ENCODE data around the gene DENND2C. TPM values are rescaled to one million over a fixed set of nuclear protein-coding genes. Genes with fewer than 3 reads are reported as not detected.

The DENND2C gene
- total RNA-seq, 1 experiment from 2014 or later, result 3.6 TPM

DNA sequence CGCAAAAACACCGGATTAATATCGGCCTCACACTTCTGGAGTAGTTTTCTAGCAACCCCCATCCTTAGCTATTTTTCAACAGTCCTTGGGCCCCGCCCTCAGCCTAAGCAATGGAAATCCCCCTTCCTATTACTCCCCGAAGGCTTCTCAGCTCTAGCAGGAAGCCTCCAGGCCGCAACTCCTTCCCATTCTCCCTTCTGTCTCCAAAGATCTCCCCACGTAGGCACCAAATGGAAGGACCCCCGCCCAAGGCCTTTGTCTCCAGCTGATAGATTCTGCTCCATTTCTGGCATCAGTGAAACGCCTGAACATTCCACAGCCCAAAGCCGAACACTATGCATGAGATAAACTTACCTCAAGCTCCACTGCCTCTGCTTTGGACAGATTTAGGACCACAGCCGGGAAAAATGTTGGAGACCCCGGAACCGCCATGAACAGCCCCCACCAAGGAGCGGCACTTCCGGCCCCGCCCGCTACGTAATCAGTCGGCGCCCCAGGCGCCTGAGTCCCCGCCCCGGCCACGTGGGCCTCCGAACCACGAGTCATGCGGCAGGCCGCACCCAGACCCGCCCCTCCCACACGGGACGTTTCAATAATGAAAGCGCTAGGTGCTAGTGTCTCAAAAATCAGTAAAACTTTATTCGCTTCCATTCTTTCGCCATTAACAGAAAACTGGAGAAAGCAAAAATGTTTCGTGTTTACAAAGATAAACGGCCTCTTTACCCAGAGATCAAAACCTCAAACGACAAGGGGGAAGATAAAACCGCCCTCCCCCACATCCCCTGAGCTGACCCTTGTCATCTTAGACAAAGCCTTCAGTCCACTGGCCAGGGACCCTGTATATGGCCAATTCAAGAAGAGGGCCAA, 46.7 kb upstream of the DENND2C start, which contains the start of gene NRAS:
TSS of gene NRAS (minus strand) at position 468 of the 867 bp plus-strand sequence. CDS start 611 bp downstream, outside the sequence.
- Histone ChIP-seq H3K79me2 (ENCODE audit: insufficient read depth, low read length) (peaks cover 4% of the 10 kb centered on the region; the same call in 1 of the 2 replicates), H2BK12ac (ENCODE audit: insufficient read length, low read depth, low read length) (no peak within 1 kb of the TSS), H3K27ac (ENCODE audit: insufficient read length, low read depth, low read length) (peak within 1 kb of the TSS; percentile 24), H3K27me3 (ENCODE audit: insufficient read depth, low read length) (no peaks in the 10 kb centered on the region), H3K9me3 (ENCODE audit: control insufficient read depth, low read depth, low read length) (no peaks in the 10 kb centered on the region), H2AK5ac (ENCODE audit: insufficient read length, low read length) (no peak within 1 kb of the TSS), H4K91ac (ENCODE audit: insufficient read length, low read depth, low read length) (no peak within 1 kb of the TSS), H3K18ac (ENCODE audit: insufficient read length, low read depth, low read length) (peak within 1 kb of the TSS; percentile 89), H3K23me2 (ENCODE audit: insufficient read length, low read depth, low read length, poor library complexity, severe bottlenecking) (peaks cover 4% of the 10 kb centered on the region), H3K56ac (ENCODE audit: insufficient read length, low read depth, low read length) (peak within 1 kb of the TSS; percentile 15), H2AFZ (ENCODE audit: low read length) (no peak within 1 kb of the TSS), H2BK5ac (ENCODE audit: insufficient read length, low read length) (peak within 1 kb of the TSS; percentile 10), H2BK15ac (ENCODE audit: low read depth, low read length) (no peak within 1 kb of the TSS), H2BK20ac (ENCODE audit: low read depth, low read length, poor library complexity, severe bottlenecking) (no peak within 1 kb of the TSS), H4K5ac (ENCODE audit: insufficient read length, low read depth, low read length) (peak within 1 kb of the TSS; percentile 34), H3K4ac (ENCODE audit: low read depth, low read length) (peak within 1 kb of the TSS; percentile 89; the same call in 1 of the 2 replicates), H3K23ac (ENCODE audit: insufficient read length, low read depth, low read length) (no peak within 1 kb of the TSS), H4K8ac (replicated peaks; ENCODE audit: insufficient read length, low read depth, low read length) (no peak within 1 kb of the TSS), H3K14ac (ENCODE audit: insufficient read depth, low read length) (peak within 1 kb of the TSS; percentile 80; the same call in 1 of the 2 replicates), H4K20me1 (ENCODE audit: control insufficient read depth, insufficient read depth, insufficient read length) (no peaks in the 10 kb centered on the region), H2BK120ac (ENCODE audit: low read depth, low read length, poor library complexity, severe bottlenecking) (peak within 1 kb of the TSS; percentile 75), H3T11ph (ENCODE audit: low read length) (peak within 1 kb of the TSS; percentile 91), H3K4me2 (ENCODE audit: insufficient read depth, insufficient read length, low read length) (peak within 1 kb of the TSS; percentile 86), H3K9ac (ENCODE audit: extremely low read depth, insufficient read length, low read length) (peak within 1 kb of the TSS; percentile 96), H3K79me1 (ENCODE audit: insufficient read depth, low read depth, low read length, poor library complexity, severe bottlenecking) (no peaks in the 10 kb centered on the region), H3K4me1 (ENCODE audit: insufficient read depth, low read length) (no peaks in the 10 kb centered on the region)
- peak; percentile 93 for DNase-seq
- no CpG with 5 or more reads among the region's 38 CpGs for WGBS (ENCODE audit: extremely low coverage, insufficient read length, low lambda C conversion rate)
- H3K9me3 Mint-ChIP-seq, result no peaks in the 10 kb centered on the region
- H3K4me3 Mint-ChIP-seq, result peak within 1 kb of the TSS; percentile 97 to 99
- H3K36me3 Mint-ChIP-seq (ENCODE audit: insufficient read depth in 1 of 3, low read depth in 3 of 3), result peaks cover 25 to 76% (median 72%) of the 10 kb centered on the region in 3 experiments; a peak in 6 of 7 replicates
- TF ChIP-seq, protein P1, sequence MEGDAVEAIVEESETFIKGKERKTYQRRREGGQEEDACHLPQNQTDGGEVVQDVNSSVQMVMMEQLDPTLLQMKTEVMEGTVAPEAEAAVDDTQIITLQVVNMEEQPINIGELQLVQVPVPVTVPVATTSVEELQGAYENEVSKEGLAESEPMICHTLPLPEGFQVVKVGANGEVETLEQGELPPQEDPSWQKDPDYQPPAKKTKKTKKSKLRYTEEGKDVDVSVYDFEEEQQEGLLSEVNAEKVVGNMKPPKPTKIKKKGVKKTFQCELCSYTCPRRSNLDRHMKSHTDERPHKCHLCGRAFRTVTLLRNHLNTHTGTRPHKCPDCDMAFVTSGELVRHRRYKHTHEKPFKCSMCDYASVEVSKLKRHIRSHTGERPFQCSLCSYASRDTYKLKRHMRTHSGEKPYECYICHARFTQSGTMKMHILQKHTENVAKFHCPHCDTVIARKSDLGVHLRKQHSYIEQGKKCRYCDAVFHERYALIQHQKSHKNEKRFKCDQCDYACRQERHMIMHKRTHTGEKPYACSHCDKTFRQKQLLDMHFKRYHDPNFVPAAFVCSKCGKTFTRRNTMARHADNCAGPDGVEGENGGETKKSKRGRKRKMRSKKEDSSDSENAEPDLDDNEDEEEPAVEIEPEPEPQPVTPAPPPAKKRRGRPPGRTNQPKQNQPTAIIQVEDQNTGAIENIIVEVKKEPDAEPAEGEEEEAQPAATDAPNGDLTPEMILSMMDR (conservative IDR thresholded peaks at IDR 0.05), result no peak
- H3K27me3 Mint-ChIP-seq (ENCODE audit: low read depth), result no peaks in the 10 kb centered on the region
- peaks cover 9 to 14% of the 10 kb centered on the region in 2 experiments for H3K4me1 Mint-ChIP-seq
- peak within 1 kb of the TSS; percentile 100 for H3K27ac Mint-ChIP-seq
